ENCODE results near the gene PEX26.
"Not testable (repeated sequence)": the region's sequence is repeated elsewhere in the genome, so short reads cannot be mapped to it uniquely, and the experiment has no call there.

PEX26 gene

GRCh38 chr22:18033204-18033998 lies 44.4 kb upstream of the PEX26 start:
- H3K4me3 ChIP-seq (replicated peaks; ENCODE audit: low read depth, low read length) = no peak overlapping the region
- no peak for TF ChIP-seq CTCF (IDR thresholded peaks at IDR 0.05; ENCODE audit: insufficient read depth, low read length, poor library complexity, severe bottlenecking)
- no peak for DNase-seq (ENCODE audit: extremely low read depth, insufficient read length)

GRCh38 chr22:18034076-18034475 lies 43.7 kb upstream of the PEX26 start:
- no peak for DNase-seq (ENCODE audit: extremely low read depth, insufficient read length)
- TF ChIP-seq CTCF (IDR thresholded peaks at IDR 0.05; ENCODE audit: insufficient read depth, low read length, poor library complexity, severe bottlenecking) = no peak
- Histone ChIP-seq H3K36me3 (ENCODE audit: control insufficient read depth, insufficient read depth, low read length) (no peaks in the 10 kb centered on the region), H3K27me3 (replicated peaks; ENCODE audit: control insufficient read depth, insufficient read depth, low read length) (no peaks in the 10 kb centered on the region; the same call in 1 of the 2 replicates), H3K4me3 (replicated peaks; ENCODE audit: low read depth, low read length) (no peak overlapping the region)

More at GRCh38 chr22:18033204-18033998, 44.4 kb upstream of the PEX26 start:
- H3K36me3 ChIP-seq (ENCODE audit: control insufficient read depth, insufficient read depth, low read length) = no peaks in the 10 kb centered on the region
- no peaks in the 10 kb centered on the region; the same call in 1 of the 2 replicates for H3K27me3 ChIP-seq (replicated peaks; ENCODE audit: control insufficient read depth, insufficient read depth, low read length)

- DNase-seq (ENCODE audit: extremely low read depth, insufficient read length) = no peak
- H3K36me3 ChIP-seq (ENCODE audit: control insufficient read depth, insufficient read depth, low read length) = no peaks in the 10 kb centered on the region
- TF ChIP-seq CTCF (IDR thresholded peaks at IDR 0.05; ENCODE audit: insufficient read depth, low read length, poor library complexity, severe bottlenecking) = no peak
- no peak overlapping the region for H3K4me3 ChIP-seq (replicated peaks; ENCODE audit: low read depth, low read length)
- no peaks in the 10 kb centered on the region; the same call in 1 of the 2 replicates for H3K27me3 ChIP-seq (replicated peaks; ENCODE audit: control insufficient read depth, insufficient read depth, low read length)
These were observed 42.0 kb upstream of the PEX26 start for GRCh38 chr22:18035751-18036150.

- H3K4me3 ChIP-seq (replicated peaks; ENCODE audit: low read depth, low read length) = not testable (repeated sequence)
These were observed 36.9 kb upstream of the PEX26 start for GRCh38 chr22:18040898-18041297.

GRCh38 chr22:18042685-18043084 lies 35.1 kb upstream of the PEX26 start:
- no peak overlapping the region for H3K4me3 ChIP-seq (replicated peaks; ENCODE audit: low read depth, low read length)
- H3K27me3 ChIP-seq (replicated peaks; ENCODE audit: control insufficient read depth, insufficient read depth, low read length) = no peaks in the 10 kb centered on the region
- no peak for TF ChIP-seq CTCF (IDR thresholded peaks at IDR 0.05; ENCODE audit: insufficient read depth, low read length, poor library complexity, severe bottlenecking)
- H3K36me3 ChIP-seq (ENCODE audit: control insufficient read depth, insufficient read depth, low read length) = no peaks in the 10 kb centered on the region
- DNase-seq (ENCODE audit: extremely low read depth, insufficient read length) = no peak

More at GRCh38 chr22:18040898-18041297, 36.9 kb upstream of the PEX26 start:
- DNase-seq (ENCODE audit: extremely low read depth, insufficient read length); H3K27me3 ChIP-seq (replicated peaks; ENCODE audit: control insufficient read depth, insufficient read depth, low read length); H3K36me3 ChIP-seq (ENCODE audit: control insufficient read depth, insufficient read depth, low read length): not testable (repeated sequence)

- no peak for DNase-seq (ENCODE audit: extremely low read depth, insufficient read length)
- no peaks in the 10 kb centered on the region for H3K36me3 ChIP-seq (ENCODE audit: control insufficient read depth, insufficient read depth, low read length)
- no peak for TF ChIP-seq CTCF (IDR thresholded peaks at IDR 0.05; ENCODE audit: insufficient read depth, low read length, poor library complexity, severe bottlenecking)
- H3K4me3 ChIP-seq (replicated peaks; ENCODE audit: low read depth, low read length) = no peak overlapping the region
- H3K27me3 ChIP-seq (replicated peaks; ENCODE audit: control insufficient read depth, insufficient read depth, low read length) = no peaks in the 10 kb centered on the region
These were observed 33.1 kb upstream of the PEX26 start for GRCh38 chr22:18044548-18045271.

Measured in GM06990 (cell line).